GM19193 (cell line): ENCODE results near the gene PCYT1A.

Experiments used
- POLR2A ChIP-seq: IDR thresholded peaks from 4 replicates; pipeline ENCODE4 v1.6.1; 2011; ENCODE audit not compliant: insufficient read depth, insufficient read length; ENCODE audit errors: extremely low read depth

Gene PCYT1A

DNA sequence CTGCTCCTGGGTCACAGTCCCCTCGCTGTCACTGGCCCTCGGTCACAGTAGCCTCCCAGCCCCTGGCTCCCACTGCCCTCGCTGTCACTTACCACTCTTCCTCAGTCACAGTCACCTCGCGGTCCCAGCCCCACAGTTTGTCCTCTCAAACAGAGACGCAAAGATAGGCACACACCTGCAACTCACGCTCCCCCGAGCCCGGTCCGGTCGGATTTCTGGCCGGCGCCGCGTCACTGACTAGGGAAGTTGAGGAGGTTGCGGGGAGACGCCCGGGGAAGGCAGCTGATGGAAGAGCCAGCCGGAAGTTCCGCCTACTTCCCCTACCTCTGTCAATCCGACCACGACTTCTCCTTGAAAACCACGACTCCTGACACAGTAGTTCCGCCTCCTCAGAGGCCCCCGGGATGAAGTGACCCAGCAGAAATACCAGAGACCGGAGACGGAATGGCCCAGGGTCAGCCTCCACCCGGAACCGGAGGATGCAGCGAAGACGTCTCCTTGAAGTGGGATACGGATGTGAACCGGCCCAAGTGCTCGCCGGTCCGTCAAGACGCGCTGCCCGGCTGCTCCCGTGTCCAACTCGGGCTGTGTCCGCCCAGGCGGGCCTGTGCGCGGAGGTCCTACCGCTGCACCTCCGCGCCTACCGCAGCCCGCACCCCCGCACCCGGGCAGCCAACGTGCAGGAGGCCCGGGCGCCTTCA is at the start of gene PCYT1A:
Gene PCYT1A, minus strand, starts transcription at position 287 of the 701 bp plus-strand sequence. CDS start 17,195 bp downstream, outside the sequence.
- peak; percentile 87 for TF ChIP-seq POLR2A

DNA sequence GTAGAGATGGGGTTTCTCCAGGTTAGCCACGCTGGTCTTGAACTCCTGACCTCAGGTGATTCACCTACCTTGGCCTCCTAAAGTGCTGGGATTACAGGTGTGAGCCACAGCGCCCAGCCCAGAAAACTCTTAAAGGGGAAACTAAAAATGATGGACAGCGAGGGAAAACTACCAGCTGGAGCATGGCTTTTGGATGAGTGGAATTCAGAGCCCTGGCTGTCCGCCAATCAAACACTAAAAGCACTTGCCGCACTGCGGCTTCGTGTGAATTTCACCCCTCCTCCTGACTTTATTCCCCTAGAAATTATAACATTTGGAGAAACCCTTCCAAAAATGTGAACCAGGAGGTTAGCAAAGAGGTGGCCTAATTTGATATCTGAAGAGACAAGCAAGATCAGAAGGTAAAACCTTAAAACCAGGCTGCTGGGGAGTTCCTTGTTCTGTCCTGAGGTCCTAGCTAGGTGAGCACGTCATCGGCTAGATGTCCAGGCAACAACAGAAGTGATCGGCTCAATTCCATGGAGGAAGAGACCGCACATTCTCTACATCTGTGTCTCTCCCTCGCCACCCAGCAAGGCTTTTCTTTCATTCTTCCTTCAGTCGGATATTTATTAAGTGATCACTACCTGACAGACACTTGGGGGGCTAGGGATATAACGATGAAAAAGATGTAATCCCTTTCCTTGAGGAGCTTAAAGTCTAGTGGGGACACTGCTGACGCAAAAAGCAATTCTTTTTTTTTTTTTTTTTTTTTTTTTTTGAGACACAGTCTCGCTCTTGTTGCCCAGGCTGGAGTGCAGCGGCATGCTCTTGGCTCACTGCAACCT is 49.0 kb upstream of the PCYT1A start:
- TF ChIP-seq POLR2A: no peak

DNA sequence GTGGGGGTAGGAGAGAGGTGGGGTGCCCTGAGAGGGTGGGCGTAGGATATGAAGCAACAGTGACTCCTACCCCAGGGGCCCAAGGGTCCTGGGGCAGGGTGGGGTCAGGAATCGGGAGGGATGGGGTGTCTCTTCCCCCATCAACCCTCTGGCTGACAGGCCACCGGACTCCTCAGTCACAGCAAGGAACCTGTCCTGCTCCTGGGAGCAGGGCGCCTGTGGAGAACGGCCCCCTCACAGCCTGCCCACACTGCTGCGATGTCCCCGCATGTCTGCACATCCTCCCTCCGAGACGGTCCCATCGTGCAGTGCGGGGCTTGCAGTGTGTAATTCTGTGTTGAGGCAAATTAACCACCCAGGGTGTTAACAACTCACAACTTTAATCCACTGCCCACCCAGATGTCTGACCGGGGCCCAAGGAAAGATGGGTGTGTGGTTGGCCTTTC is 48.0 kb upstream of the PCYT1A start:
- TF ChIP-seq POLR2A: no peak

DNA sequence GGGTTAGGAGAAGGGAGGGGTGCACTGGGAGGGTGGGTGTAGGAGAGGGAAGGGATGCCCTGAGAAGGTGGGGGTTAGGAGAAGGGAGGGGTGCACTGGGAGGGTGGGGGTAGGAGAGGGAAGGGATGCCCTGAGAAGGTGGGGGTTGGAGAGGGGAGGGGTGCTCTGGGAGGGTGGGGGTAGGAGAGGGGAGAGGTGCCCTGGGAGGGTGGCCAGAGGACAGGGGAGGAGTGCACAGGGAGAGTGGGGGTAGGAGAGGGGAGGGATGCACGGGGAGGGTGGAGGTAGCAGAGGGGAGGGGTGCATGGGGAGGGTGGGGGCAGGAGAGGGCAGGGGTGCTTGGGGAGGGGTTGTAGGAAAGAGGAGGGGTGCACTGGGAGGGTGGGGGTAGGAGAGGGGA is 47.5 kb upstream of the PCYT1A start:
- no peak for TF ChIP-seq POLR2A

DNA sequence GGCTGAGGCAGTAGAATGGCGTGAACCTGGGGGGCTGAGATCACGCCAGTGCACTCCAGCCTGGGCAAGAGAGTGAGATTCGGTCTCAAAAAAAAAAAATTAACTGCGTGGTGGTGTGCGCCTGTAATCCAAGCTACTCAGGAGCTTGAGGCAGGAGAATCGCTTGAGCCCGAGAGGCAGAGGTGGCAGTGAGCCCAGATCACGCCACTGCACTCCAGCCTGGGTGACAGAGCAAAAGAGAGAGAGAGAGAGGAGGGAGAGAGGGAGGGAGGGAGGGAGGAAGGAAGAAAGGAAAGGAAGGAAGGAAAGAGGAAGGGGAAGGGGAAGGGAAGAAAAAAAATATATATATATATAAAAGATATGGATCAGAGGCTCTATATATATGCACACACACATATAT is 44.6 kb upstream of the PCYT1A start:
- no peak for TF ChIP-seq POLR2A

DNA sequence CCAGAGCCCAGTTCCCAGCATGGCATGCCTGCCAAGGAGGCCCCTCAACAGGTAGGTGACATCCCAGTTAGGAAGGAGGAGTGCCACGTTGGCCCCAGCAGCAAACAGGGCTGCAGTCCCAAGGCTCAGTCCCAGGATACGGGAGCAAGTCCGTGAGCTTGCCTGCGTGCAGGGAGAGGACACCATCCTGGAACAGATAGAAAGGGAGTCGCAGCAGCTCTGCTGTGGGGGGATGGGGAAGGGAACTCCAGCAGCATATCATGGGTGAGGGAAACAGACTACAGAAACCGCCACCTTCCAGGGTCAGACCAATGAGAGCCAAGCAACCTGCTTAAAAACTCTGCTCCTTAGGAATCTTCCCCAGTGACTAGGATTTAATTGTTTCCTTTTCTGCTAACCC is 39.9 kb upstream of the PCYT1A start:
- TF ChIP-seq POLR2A: no peak

DNA sequence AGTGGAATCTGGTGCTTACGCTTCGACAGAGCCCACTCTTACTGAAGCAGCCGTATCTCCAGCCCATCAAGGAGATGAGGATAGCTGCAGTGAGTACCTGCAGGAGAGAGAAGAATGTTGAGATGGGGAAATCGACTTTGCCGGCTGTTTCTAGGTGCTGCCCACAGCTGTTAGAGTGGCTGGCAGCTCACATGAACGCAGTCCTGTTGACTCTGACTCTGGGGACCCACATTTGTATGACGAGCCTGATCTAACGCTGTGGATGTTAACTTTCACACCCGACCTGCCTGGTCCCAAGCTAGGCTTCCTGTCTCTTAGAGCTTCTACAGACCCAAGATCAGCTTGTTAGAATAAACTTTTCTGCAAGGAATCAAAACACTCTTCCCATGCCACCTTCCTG is 39.4 kb upstream of the PCYT1A start:
- TF ChIP-seq POLR2A: no peak

DNA sequence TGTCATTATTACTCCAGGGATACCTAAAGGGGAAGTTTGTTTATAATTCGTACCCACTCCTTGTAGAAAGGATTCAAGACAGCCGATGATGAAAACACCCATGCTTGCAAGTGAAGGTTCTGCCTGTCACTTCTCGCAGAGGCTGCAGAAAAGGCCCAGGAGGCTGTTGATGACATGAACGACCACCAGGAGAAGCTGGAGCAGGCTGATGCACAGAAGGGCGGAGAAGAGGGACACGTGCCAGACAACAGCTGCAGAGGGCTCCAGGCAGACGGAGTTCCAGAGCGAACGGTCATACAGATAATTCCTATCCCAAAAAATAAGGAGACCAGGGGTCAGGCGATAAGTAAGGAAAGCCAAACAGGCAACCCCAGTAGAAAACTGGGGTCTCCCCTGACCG is 36.2 kb upstream of the PCYT1A start:
- TF ChIP-seq POLR2A: no peak

DNA sequence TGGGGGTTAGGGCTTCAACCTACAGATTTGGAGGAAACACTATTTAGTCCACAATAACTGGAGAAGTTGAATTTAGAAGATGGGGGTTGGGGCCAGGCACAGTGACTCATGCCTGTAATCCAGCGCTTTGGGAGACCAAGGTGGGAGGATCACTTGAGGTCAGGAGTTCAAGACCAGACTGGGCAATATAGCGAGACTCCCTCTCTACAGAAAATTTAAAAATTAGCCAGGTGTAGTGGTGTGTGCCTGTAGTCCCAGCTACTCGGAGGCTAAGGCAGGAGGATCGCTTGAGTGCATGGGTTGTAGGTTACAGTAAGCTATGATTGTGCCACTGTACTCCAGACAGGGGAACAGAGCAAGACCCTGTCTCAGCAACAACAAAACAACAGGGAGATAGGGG is 35.5 kb upstream of the PCYT1A start:
- no peak for TF ChIP-seq POLR2A

DNA sequence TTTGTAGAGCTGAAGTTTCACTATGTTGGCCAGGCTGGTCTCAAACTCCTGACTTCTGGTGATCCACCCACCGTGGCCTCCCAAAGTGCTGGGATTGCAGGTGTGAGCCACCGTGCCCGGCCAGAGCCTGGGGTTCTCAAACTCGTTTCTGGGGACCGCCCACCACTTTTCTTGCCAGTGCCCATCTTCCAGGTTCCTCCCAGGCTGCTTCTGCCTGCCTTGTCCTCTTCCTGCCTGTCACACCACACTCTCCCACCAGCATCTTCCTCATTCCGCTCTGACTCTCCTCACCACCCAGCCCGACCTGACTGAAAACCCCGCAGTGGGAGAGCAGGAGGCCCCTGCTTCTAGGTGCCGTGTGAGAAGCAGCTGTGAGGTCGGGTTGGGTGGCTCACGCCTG is 33.6 kb upstream of the PCYT1A start:
- no peak for TF ChIP-seq POLR2A

DNA sequence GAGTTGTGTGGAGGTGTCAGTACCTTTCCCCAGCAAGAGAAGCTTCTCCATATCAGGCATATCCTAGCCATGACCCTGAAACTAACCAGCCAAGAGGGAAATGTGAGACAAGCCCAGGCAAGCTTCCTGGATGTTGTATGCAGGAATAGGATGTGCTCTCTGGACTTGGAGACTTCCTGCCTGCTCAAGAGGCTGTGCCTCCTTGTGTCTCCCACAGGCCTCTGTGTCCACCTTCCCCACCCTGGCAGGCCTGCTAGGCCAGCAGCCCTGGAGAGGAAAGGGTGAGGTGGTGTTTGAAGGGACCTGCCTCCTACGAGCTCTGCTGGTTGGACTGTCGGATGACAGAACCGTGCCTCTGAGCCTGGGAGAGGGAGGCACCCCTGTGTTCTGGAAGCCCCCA is 32.6 kb upstream of the PCYT1A start:
- TF ChIP-seq POLR2A: no peak

DNA sequence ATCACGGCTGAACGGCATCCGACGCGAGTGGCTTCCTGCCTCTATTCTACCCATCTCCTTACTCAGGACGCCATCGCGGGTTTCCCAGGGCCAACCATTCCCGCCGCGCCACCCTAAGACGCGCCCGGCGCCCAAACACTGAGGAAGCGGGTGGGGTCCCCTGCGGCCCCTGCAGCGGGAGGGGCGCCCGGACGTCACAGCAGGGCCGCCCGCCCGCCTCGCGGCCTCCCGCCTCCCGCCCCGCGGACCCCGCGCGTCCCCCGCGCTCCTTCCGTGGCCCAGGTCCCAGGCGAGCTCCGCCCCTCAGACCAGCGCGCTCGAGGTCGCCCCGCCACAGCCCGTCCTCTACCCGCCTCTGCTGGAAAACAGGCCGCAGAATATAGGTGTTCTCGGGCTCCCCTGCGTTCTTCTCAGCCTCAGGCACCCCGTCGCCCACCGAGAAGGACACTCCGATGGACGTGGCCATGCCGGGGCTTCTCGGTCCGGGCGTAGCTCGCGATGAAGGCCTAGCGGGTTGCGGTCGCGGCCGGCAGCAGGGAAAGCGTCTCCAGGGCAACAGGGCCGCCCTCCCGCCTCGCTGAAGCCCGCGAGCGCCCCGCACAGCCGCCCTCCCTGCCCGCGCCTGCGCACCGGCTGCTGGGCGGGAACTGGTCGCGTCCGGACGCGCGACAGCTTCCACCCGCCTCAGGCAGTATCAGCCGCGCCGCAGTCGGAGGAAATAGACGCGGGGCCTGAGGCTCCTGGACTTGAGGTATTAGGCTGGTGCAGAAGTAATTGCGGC is 30.4 kb upstream of the PCYT1A start, which contains the start of gene DYNLT2B:
Gene DYNLT2B, minus strand, starts transcription at position 554 of the 781 bp plus-strand sequence. Its CDS starts 88 bp downstream, at position 466.
- peak; percentile 92 for TF ChIP-seq POLR2A

DNA sequence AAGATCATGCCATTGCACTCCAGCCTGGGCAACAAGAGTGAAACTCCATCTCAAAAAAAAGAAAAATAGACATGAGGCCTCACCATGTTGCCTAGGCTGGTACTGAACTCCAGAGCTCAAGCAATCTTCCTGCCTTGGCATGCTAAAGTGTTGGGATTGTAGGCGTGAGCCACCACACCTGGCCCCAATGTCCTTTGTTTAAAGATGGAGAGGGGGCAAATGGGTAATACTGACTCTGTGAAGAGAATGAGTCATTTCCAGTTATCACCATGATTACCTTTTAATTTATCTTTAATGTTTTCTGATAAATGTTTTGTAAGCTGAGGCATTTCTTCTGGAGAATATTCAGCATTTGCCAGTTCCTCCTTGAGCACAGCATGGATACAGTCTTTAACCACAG is 28.3 kb upstream of the PCYT1A start:
- TF ChIP-seq POLR2A: no peak

DNA sequence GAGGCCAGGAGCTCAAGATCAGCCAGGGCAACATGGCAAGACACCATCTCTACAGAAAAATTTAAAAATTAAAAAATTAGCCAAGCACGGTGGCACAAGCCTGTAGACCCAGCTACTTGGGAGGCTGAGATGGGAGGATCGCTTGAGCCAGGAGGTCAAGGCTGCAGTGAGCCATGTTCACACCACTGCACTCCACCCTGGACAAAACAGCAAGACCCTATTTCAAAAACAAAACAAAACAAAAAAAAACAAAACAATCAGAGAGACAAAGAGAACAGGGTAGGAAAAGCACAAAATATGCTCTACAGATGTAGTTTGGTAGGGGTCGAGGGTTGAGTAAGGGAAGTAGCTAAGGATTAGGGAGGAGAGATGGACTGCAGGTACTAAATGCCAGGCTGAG is 27.1 kb upstream of the PCYT1A start:
- no peak for TF ChIP-seq POLR2A

DNA sequence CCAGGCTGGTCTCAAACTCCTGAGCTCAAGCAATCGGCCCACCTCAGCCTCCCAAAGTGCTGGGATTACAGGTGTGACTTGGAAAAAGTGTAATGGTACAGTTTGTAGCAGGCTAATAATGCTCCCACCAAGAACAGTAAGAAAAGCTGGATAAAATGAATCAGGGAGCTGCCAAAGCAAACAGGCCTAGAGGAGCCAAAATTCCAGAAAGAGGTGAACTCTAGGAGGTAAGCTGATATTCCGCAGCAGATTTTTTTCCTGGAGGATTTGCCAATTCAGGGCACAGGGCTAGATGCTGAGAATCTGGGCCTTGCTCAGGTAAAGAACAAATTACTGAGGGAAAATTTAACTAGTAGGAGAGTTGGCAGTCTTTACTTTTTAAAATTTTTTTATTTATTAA is 11.0 kb upstream of the PCYT1A start:
- TF ChIP-seq POLR2A: no peak
